OCI-LY3 (cell line): Measurements from ENCODE around the gene RNFT2.

Experiments used
- H2AFZ ChIP-seq: fragments of 200-600, 300-600 bp; shearing (Covaris generic); 2 replicates; pipeline ENCODE4 v1.6.0; 2014; ENCODE audit warnings: antibody characterized with exemption, low read depth, low read length
- H3K27ac ChIP-seq: fragments of 200-600, 300-600 bp; sonication (generic); 2 replicates; pipeline ENCODE4 v1.5.1; 2014; ENCODE audit warnings: mild to moderate bottlenecking, low read length, moderate library complexity, mixed read lengths
- H3K27me3 ChIP-seq: fragments of 200-600, 300-600 bp; sonication (generic); 2 replicates; pipeline ENCODE4 v1.6.1; 2014; ENCODE audit warnings: low read depth, low read length, mixed read lengths
- H3K36me3 ChIP-seq: fragments of 200-600, 300-600 bp; sonication (generic); replicated peaks from 2 replicates; pipeline ENCODE3; 2014; ENCODE audit warnings: low read depth, low read length, mixed read lengths
- H3K4me1 ChIP-seq: fragments of 300-600, 200-600 bp; sonication (generic); 2 replicates; pipeline ENCODE4 v1.6.1; 2014; ENCODE audit warnings: low read length, mixed read lengths
- H3K4me2 ChIP-seq: fragments of 200-600, 300-600 bp; sonication (generic); 2 replicates; pipeline ENCODE4 v1.6.1; 2014; ENCODE audit warnings: low read length, mixed read lengths
- H3K4me3 ChIP-seq: fragments of 300-600, 200-600 bp; sonication (generic); 2 replicates; pipeline ENCODE4 v1.5.1; 2014; ENCODE audit warnings: antibody characterized with exemption, mild to moderate bottlenecking, low read length, moderate library complexity
- H3K79me2 ChIP-seq: fragments of 300-600, 200-600 bp; shearing (Covaris generic); 2 replicates; pipeline ENCODE4 v1.6.1; 2014; ENCODE audit warnings: mild to moderate bottlenecking, low read length, mixed read lengths
- H3K9ac ChIP-seq: fragments of 300-600, 200-600 bp; shearing (Covaris generic); 2 replicates; pipeline ENCODE4 v1.6.0; 2014; ENCODE audit warnings: mild to moderate bottlenecking, low read length, moderate library complexity
- H3K9me3 ChIP-seq: fragments of 200-600, 300-600 bp; shearing (Covaris generic); 2 replicates; pipeline ENCODE4 v1.6.1; 2014; ENCODE audit warnings: low read length, mixed read lengths; ENCODE audit not compliant: insufficient read depth
- H4K20me1 ChIP-seq: fragments of 200-600, 300-600 bp; sonication (generic); 2 replicates; pipeline ENCODE4 v1.6.1; 2016; ENCODE audit warnings: low read length, mixed read lengths; ENCODE audit not compliant: insufficient read depth
- EZH2phosphoT487 ChIP-seq: fragments of 200-600 bp; shearing (Covaris generic); IDR thresholded peaks from 2 replicates; pipeline ENCODE4 v1.6.1; 2018; ENCODE audit warnings: antibody characterized with exemption, mixed run types, low read depth
- TF ChIP-seq, protein P1 (sequence below): fragments of 200-600, 300-600 bp; sonication (generic); IDR thresholded peaks from 2 replicates; pipeline ENCODE4 v1.5.1; 2014; ENCODE audit warnings: antibody characterized with exemption, low read length, low read depth

RNFT2 gene

DNA sequence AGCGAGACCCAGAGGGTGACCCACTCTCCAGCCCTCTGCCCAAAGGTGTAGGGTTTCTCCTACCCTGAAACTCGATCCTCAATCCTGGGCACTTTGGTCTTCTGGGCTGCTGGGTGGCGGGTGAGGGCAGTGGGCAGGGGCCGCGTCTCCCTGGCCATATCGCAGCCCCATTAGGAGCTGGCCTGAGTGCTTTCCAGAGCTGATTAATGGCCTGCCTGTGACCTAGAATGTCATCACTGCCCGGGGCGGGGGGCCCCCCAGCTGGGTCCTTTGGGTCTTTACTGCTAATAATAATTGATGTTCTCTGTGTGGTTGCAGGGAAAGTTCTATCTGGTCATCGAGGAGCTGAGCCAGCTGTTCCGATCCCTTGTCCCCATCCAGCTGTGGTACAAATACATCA lies 95.4 kb downstream of the RNFT2 start:
- Histone ChIP-seq H3K36me3 (no peaks in the 10 kb centered on the region), H4K20me1 (no peaks in the 10 kb centered on the region), H2AFZ (no peak overlapping the region), H3K79me2 (no peaks in the 10 kb centered on the region), H3K9me3 (no peaks in the 10 kb centered on the region), H3K9ac (no peak overlapping the region), H3K27ac (no peak overlapping the region), H3K4me3 (no peak overlapping the region), H3K27me3 (no peaks in the 10 kb centered on the region), H3K4me1 (0 out of 2 replicates have a peak, but pooled peaks cover 1% of the 10 kb centered on the region), H3K4me2 (no peak overlapping the region)
- TF ChIP-seq, protein P1, sequence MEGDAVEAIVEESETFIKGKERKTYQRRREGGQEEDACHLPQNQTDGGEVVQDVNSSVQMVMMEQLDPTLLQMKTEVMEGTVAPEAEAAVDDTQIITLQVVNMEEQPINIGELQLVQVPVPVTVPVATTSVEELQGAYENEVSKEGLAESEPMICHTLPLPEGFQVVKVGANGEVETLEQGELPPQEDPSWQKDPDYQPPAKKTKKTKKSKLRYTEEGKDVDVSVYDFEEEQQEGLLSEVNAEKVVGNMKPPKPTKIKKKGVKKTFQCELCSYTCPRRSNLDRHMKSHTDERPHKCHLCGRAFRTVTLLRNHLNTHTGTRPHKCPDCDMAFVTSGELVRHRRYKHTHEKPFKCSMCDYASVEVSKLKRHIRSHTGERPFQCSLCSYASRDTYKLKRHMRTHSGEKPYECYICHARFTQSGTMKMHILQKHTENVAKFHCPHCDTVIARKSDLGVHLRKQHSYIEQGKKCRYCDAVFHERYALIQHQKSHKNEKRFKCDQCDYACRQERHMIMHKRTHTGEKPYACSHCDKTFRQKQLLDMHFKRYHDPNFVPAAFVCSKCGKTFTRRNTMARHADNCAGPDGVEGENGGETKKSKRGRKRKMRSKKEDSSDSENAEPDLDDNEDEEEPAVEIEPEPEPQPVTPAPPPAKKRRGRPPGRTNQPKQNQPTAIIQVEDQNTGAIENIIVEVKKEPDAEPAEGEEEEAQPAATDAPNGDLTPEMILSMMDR, result no peak
- no peak for TF ChIP-seq EZH2phosphoT487

DNA sequence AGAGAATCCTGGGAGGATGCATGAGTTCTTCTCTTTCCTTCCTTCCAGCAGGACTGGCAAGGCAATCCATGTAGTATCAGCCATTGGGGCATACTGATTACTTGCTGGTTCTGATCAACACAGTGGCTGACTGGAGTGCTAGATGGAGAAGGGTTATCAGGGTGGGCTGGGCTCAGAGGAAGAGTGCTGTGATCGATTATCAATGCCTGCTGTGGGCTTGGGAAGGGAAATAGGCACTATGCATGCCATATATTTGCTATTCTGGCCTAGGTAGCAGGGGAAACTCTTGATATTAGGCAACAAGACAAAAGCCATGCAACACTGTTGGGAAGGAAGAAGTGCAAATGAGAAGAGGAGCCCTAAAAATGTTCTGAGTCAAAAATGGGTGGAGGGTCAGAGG lies 97.4 kb downstream of the RNFT2 start:
- no peak overlapping the region for H3K9ac ChIP-seq
- no peaks in the 10 kb centered on the region for H3K36me3 ChIP-seq
- H3K4me1 ChIP-seq, result 0 out of 2 replicates have a peak, but pooled peaks cover 3% of the 10 kb centered on the region
- no peaks in the 10 kb centered on the region for H3K79me2 ChIP-seq
- no peaks in the 10 kb centered on the region for H3K27me3 ChIP-seq
- no peak overlapping the region for H3K4me3 ChIP-seq
- TF ChIP-seq, protein P1, result no peak
- TF ChIP-seq EZH2phosphoT487, result no peak
- H4K20me1 ChIP-seq, result no peaks in the 10 kb centered on the region
- H3K4me2 ChIP-seq, result no peak overlapping the region
- H3K27ac ChIP-seq, result no peak overlapping the region
- no peak overlapping the region for H2AFZ ChIP-seq
- H3K9me3 ChIP-seq, result no peaks in the 10 kb centered on the region

DNA sequence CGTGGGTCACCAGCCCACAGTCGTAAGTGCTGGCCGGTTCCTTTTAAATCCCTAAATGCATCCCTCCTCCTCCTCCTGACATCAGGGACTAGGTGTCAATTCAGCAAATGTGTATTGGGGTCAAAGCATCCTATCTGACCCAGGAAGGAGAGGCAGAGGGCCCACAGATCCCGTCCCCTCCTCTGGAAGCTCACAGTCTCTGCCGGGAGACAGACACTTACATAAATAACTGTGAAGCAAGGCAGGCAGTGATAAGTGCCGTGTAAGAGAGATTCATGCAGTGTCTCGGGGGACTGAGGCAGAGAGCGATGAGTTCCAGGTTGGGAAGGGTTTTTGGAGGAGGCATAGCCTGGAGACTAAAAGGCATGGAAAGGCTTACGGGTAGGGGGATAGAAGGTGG lies 99.0 kb downstream of the RNFT2 start:
- H3K36me3 ChIP-seq, result no peaks in the 10 kb centered on the region
- no peak for TF ChIP-seq EZH2phosphoT487
- TF ChIP-seq, protein P1, result no peak
- no peak overlapping the region for H3K27ac ChIP-seq
- H3K4me3 ChIP-seq, result no peak overlapping the region
- H3K79me2 ChIP-seq, result no peaks in the 10 kb centered on the region
- H3K9ac ChIP-seq, result no peak overlapping the region
- H3K27me3 ChIP-seq, result no peaks in the 10 kb centered on the region
- H3K4me2 ChIP-seq, result no peak overlapping the region
- H4K20me1 ChIP-seq, result no peaks in the 10 kb centered on the region
- H3K4me1 ChIP-seq, result 0 out of 2 replicates have a peak, but pooled peaks cover 3% of the 10 kb centered on the region
- no peak overlapping the region for H2AFZ ChIP-seq
- no peaks in the 10 kb centered on the region for H3K9me3 ChIP-seq

DNA sequence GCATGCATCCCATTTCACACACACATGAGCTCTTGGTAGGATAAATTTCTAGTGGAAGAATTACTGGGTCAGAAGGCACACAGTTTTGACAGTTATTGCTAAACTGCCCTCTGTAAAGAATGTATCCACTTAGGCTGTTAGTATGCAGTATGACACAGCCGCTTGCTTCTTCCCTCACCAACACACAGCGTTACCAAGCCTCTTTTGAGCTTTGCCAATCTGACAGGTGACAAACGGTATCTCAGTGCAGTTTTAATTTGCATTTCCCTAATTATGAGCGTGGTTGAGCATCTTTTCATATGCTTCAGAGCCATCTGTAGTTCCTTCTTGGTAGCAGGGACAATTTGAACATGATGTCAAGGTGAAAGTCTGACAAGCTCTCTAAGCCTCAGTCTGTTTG lies 100.2 kb downstream of the RNFT2 start:
- no peaks in the 10 kb centered on the region for H3K27me3 ChIP-seq
- H3K27ac ChIP-seq, result no peak overlapping the region
- H3K4me3 ChIP-seq, result no peak overlapping the region
- TF ChIP-seq, protein P1, result no peak
- TF ChIP-seq EZH2phosphoT487, result no peak
- no peaks in the 10 kb centered on the region for H3K9me3 ChIP-seq
- no peaks in the 10 kb centered on the region for H4K20me1 ChIP-seq
- no peak overlapping the region for H3K4me2 ChIP-seq
- H3K9ac ChIP-seq, result no peak overlapping the region
- H3K36me3 ChIP-seq, result no peaks in the 10 kb centered on the region
- H3K79me2 ChIP-seq, result no peaks in the 10 kb centered on the region
- 0 out of 2 replicates have a peak, but pooled peaks cover 3% of the 10 kb centered on the region for H3K4me1 ChIP-seq
- H2AFZ ChIP-seq, result no peak overlapping the region
